HG02798 (cell line): ENCODE measurements around the gene SPEG.
"Not testable (repeated sequence)": the region's sequence is repeated elsewhere in the genome, so short reads cannot be mapped to it uniquely, and the experiment has no call there.

Experiments used
- ATAC-seq: cut with Tn5 transposase; IDR thresholded peaks from one replicate; pipeline ENCODE4 v1.9.1; 2021; ENCODE audit warnings: mild to moderate bottlenecking; ENCODE audit not compliant: unreplicated experiment, poor library complexity

Gene SPEG

GRCh38 chr2:219404291-219404910 is 30.2 kb upstream of the SPEG start:
- ATAC-seq = no peak

GRCh38 chr2:219404954-219405353 is 29.7 kb upstream of the SPEG start:
- no peak for ATAC-seq

- ATAC-seq = no peak
These were observed 29.2 kb upstream of the SPEG start for GRCh38 chr2:219405451-219405850.

- ATAC-seq = no peak
These were observed 28.4 kb upstream of the SPEG start for GRCh38 chr2:219405958-219406860.

DNA sequence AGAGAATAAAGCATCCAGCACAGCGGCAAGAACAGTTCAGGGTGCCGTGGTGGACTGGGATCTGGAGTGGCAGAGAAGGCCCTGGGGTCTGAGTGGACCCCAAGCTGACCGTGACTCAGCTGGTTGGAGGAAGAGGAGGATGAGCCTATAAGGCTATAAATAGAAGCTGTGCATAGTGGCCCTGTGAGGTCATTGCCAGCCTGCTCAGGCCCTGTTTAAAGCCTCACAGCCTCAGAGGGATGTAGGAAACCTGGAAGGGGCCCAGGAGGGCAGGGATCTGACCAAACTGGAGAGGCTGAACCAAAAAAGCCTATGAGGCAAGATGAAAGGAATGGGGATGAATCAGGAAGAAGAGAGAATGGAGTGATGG is 27.8 kb upstream of the SPEG start:
- ATAC-seq = no peak

- ATAC-seq = not testable (repeated sequence)
These were observed 27.3 kb upstream of the SPEG start for GRCh38 chr2:219407343-219407742.

DNA sequence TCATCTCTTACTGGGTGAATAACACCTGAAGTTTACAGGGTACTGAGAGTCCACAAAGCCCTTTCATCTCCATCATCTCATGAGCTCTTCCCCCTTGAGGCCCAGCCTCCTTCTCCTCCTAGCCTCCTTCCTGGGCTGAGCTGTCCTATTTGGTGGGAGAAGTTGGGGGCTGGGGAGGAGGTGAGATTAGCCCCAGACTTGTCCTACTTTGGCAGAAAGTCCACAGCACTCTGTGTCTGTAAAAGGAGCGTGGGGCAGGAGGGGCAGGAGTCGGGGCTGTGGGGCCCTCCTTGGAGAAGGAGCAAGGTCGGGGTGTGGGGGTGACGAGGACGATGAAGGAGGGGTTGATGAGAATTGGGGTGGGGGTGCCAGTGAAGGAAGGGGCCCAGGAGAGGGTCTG is 26.4 kb upstream of the SPEG start:
- no peak for ATAC-seq

DNA sequence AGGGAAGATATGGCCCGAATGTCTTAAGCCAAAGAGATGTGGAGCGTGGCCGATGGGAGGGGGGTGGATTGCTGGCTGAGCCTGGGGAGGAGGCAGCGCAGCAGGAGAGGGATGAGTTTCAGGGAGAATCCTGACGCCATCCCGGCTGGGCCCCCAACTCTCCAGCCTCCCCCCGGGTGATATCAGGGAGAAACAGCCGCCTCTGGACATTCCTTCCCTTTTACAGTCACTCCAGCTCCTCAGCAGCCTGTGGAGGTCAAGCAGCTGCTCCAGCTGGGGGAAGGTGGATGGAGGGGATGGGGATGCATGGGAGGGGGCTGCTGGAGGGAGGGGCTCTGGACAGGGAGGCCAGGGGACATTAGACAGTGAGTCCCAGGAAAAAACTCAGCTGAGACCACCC is 26.0 kb upstream of the SPEG start:
- ATAC-seq = no peak

DNA sequence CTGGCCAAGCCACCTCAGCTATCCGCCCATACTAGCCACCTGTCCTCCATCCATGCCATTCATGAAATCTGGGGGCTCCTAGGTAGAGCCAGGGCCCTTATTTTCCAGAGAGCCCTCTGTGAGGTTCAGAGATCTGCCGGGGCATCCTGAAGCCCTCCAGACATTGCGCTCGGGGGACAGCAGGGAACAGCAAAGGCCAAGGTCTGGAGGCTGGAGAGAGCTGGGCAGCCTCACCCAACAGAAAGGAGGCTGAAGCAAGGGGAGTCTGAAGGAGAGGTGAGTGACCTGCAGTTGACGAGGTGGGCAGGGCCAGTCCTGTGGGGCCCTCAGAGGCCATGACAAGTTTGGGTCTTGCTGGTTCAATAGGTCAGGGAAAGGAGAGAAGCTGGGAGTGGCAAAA is 25.0 kb upstream of the SPEG start:
- ATAC-seq = no peak

DNA sequence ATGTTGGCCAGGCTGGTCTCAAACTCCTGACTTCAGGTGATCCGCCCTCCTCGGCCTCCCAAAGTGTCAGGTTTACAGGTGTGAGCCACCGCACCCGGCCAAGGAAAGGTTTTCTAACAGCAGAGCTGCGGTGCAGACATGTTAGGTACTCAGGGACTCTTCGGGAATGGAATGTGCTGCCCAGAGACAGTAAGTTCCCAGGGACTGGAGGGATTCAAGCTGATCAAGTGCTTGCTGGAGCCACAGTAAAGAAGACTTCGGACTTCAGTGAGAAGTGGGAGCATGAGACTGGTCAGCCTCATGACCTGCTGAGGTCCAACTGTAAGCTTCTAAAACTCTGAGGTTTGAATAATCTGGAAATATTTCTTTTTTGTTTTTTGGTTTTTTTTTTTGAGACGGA is 24.3 kb upstream of the SPEG start:
- ATAC-seq = no peak

- ATAC-seq = no peak
These were observed 19.8 kb upstream of the SPEG start for GRCh38 chr2:219414857-219415256.

GRCh38 chr2:219415580-219416234 is 18.9 kb upstream of the SPEG start:
- ATAC-seq = no peak

- ATAC-seq = no peak
These were observed 18.4 kb upstream of the SPEG start for GRCh38 chr2:219416235-219416602.

- ATAC-seq = no peak
These were observed 17.7 kb upstream of the SPEG start for GRCh38 chr2:219416938-219417337.

GRCh38 chr2:219417374-219417773 is 17.3 kb upstream of the SPEG start:
- ATAC-seq = no peak

GRCh38 chr2:219418155-219419011 is 16.3 kb upstream of the SPEG start, which contains the start of gene DES:
Gene DES (plus strand): TSS chr2:219418377. CDS start chr2:219418463, 86 bp downstream.
- ATAC-seq = no peak

GRCh38 chr2:219419012-219419324 is 15.7 kb upstream of the SPEG start:
- ATAC-seq = no peak

DNA sequence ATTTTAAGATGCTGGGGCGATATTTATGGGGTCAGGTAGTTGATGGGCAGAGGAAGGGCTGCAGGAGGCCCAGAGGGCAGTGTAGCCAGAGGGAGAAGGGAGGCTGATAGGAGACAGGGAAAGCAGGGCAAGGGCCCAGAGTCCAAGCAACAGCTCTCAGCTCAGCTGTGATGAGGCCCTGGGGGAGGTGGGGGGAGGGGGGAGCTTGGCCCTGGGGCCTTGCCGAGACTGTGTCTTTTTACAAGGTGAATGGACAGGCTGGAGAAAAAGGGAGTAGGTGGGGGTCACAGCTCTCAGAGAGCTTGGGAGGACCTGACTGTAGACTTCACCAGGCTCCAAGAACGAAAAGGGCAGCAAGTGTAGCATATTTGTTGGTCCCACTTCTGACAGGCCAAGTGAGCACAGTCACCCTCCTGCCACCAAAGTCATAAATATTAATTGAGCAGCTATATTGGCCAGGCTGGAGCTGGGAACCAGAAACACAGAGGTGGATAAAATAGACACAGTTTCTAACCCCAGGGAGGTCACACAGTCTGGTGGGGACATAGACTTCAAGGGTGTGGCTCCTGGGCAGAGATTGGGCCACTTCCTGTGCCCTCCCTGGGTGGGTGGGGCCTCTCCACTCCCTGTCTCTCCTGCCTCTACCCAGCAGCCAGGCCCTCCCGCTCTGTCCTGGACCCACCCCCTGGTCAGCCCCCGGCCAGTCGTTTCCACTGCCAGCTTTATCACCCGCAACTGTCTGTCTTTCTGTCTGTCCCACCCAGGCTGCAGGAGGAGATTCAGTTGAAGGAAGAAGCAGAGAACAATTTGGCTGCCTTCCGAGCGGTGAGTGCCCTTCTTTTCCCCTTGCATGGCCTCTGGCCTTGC is 15.1 kb upstream of the SPEG start:
- ATAC-seq = no peak

- ATAC-seq = no peak
These were observed 14.0 kb upstream of the SPEG start for GRCh38 chr2:219420687-219421086.

- ATAC-seq = no peak
These were observed 13.3 kb upstream of the SPEG start for GRCh38 chr2:219421323-219421722.
